Stimulated activated CD8-positive, alpha-beta memory T cell treated with anti-CD3 and anti-CD28 coated beads, Interleukin-7, amount 100 ng/mL, for 48 hours (primary cell): ENCODE data around the gene ODF2.
"Not testable (repeated sequence)": the region's sequence is repeated elsewhere in the genome, so short reads cannot be mapped to it uniquely, and the experiment has no call there.

Experiments
- DNase-seq, 2 donors: peaks; one replicate each; pipeline ENCODE4 v3.0.0-alpha.2; 2020; ENCODE audit warnings: low read depth in 1 of 2; ENCODE audit errors: extremely low read depth in 1 of 2

The ODF2 gene

GRCh38 chr9:128482186-128482585 is 26.4 kb downstream of the ODF2 start:
- DNase-seq, result no peak

GRCh38 chr9:128484686-128485413 is 29.0 kb downstream of the ODF2 start:
- no peak for DNase-seq

- DNase-seq, result no peak
Measured at GRCh38 chr9:128485414-128485855, 29.6 kb downstream of the ODF2 start.

GRCh38 chr9:128486201-128486600 is 30.4 kb downstream of the ODF2 start:
- DNase-seq, result no peak

- no peak for DNase-seq
Measured at GRCh38 chr9:128493424-128493823, 37.6 kb downstream of the ODF2 start.

- no peak for DNase-seq
Measured at GRCh38 chr9:128494108-128494745, 38.4 kb downstream of the ODF2 start.

GRCh38 chr9:128494746-128495129 is 38.9 kb downstream of the ODF2 start:
- DNase-seq, result no peak

GRCh38 chr9:128495296-128495695 is 39.5 kb downstream of the ODF2 start:
- DNase-seq, result no peak

- no peak for DNase-seq
Measured at GRCh38 chr9:128495804-128496417, 40.1 kb downstream of the ODF2 start.

GRCh38 chr9:128497824-128498610 is 42.2 kb downstream of the ODF2 start:
- DNase-seq, result no peak

- DNase-seq, result no peak
Measured at GRCh38 chr9:128498911-128499310, 43.1 kb downstream of the ODF2 start.

- no peak for DNase-seq
Measured at GRCh38 chr9:128499920-128500319, 44.1 kb downstream of the ODF2 start.

GRCh38 chr9:128503415-128503825 is 47.6 kb downstream of the ODF2 start:
- not testable (repeated sequence) for DNase-seq

GRCh38 chr9:128503870-128504269 is 48.1 kb downstream of the ODF2 start:
- DNase-seq, result no peak

GRCh38 chr9:128504485-128505413 is 48.9 kb downstream of the ODF2 start, which contains the start of gene GLE1:
Gene GLE1 (plus strand): TSS chr9:128504719. CDS start chr9:128504806, 87 bp downstream.
- peak; percentile 91 to 96 for DNase-seq

- no peak for DNase-seq
Measured at GRCh38 chr9:128505414-128505765, 49.6 kb downstream of the ODF2 start.

- DNase-seq, result not testable (repeated sequence)
Measured at GRCh38 chr9:128505906-128506305, 50.1 kb downstream of the ODF2 start.

GRCh38 chr9:128512820-128513219 is 57.0 kb downstream of the ODF2 start:
- DNase-seq, result no peak

- DNase-seq, result no peak
Measured at GRCh38 chr9:128521956-128522355, 66.2 kb downstream of the ODF2 start.
